Astrocyte (in vitro differentiated cells and primary cell): ENCODE data around the gene PTPRM.

ENCODE experiments used
- EZH2 ChIP-seq: IDR thresholded peaks from 2 replicates; pipeline ENCODE4 v1.6.1; 2012; ENCODE audit warnings: mild to moderate bottlenecking, low read length, inconsistent platforms; ENCODE audit not compliant: insufficient read depth
- TF ChIP-seq, protein P1 (sequence below): IDR thresholded peaks from 2 replicates; pipeline ENCODE4 v1.5.1; 2011; ENCODE audit warnings: low read depth, mild to moderate bottlenecking, inconsistent platforms, low read length, moderate library complexity; ENCODE audit not compliant: insufficient read depth

DNA sequence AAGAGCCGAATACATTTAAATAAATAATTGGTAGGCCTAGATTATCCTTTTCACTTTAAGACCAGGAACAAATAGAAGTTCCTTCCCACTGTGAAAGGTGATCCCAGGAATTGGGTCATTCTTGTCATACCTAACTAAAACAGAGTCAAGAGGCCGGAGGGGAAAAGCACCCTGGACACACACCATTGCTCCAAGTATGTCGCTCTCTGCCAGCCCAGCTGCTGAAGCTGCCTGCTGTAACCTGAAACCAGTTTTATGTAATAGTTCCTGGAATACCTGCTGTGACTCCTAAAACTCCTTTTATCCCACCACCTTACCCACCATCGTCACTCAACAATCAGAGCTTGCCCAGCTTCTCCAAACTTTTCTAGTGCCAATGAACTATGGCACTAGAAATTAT is 217.1 kb downstream of the PTPRM start:
- TF ChIP-seq, protein P1, sequence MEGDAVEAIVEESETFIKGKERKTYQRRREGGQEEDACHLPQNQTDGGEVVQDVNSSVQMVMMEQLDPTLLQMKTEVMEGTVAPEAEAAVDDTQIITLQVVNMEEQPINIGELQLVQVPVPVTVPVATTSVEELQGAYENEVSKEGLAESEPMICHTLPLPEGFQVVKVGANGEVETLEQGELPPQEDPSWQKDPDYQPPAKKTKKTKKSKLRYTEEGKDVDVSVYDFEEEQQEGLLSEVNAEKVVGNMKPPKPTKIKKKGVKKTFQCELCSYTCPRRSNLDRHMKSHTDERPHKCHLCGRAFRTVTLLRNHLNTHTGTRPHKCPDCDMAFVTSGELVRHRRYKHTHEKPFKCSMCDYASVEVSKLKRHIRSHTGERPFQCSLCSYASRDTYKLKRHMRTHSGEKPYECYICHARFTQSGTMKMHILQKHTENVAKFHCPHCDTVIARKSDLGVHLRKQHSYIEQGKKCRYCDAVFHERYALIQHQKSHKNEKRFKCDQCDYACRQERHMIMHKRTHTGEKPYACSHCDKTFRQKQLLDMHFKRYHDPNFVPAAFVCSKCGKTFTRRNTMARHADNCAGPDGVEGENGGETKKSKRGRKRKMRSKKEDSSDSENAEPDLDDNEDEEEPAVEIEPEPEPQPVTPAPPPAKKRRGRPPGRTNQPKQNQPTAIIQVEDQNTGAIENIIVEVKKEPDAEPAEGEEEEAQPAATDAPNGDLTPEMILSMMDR = no peak
- TF ChIP-seq EZH2 = no peak
